Neural cell (in vitro differentiated cells): ENCODE data around the gene MAPK1IP1L.
"Not testable (repeated sequence)": the region's sequence is repeated elsewhere in the genome, so short reads cannot be mapped to it uniquely, and the experiment has no call there.

ENCODE experiments used
- EP300 ChIP-seq: fragments of 450-650 bp; conservative IDR thresholded peaks from 2 replicates; pipeline ENCODE4 v1.6.1; 2014; ENCODE audit warnings: antibody characterized with exemption, mild to moderate bottlenecking, moderate library complexity; ENCODE audit not compliant: poor library complexity, severe bottlenecking
- MXI1 ChIP-seq: fragments of 450-650 bp; conservative IDR thresholded peaks from 2 replicates; pipeline ENCODE4 v1.6.1; 2014; ENCODE audit warnings: antibody characterized with exemption, mild to moderate bottlenecking; ENCODE audit not compliant: poor library complexity, severe bottlenecking
- POLR2AphosphoS5 ChIP-seq: IDR thresholded peaks from 2 replicates; pipeline ENCODE4 v1.6.1; 2012
- RAD21 ChIP-seq: fragments of 450-650 bp; conservative IDR thresholded peaks from 2 replicates; pipeline ENCODE4 v1.6.1; 2014; ENCODE audit warnings: antibody characterized with exemption, mild to moderate bottlenecking, moderate library complexity
- SMC3 ChIP-seq: fragments of 450-650 bp; conservative IDR thresholded peaks from 2 replicates; pipeline ENCODE4 v1.6.1; 2014; ENCODE audit warnings: antibody characterized with exemption, mild to moderate bottlenecking, moderate library complexity; ENCODE audit not compliant: poor library complexity
- TAF1 ChIP-seq: IDR thresholded peaks from 2 replicates; pipeline ENCODE4 v1.6.1; 2012; ENCODE audit warnings: low read depth
- TF ChIP-seq, protein P1 (sequence below): fragments of 450-650 bp; IDR thresholded peaks from 2 replicates; pipeline ENCODE4 v1.5.1; 2014; ENCODE audit warnings: antibody characterized with exemption, mild to moderate bottlenecking, moderate library complexity; ENCODE audit not compliant: poor library complexity, severe bottlenecking

DNA sequence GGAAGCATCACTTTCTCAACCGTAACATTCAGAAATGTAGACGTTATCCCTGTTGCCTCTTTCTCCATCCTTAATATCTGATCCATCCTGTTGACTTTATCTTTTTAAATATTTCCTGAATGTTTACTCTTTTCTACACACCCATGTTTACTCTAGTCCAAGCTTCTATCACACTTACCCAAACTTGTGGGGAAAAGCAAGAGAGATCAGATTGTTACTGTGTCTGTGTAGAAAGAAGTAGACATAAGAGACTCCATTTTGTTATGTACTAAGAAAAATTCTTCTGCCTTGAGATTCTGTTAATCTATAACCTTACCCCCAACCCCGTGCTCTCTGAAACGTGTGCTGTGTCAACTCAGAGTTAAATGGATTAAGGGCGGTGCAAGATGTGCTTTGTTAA lies 27.1 kb upstream of the MAPK1IP1L start:
- TF ChIP-seq, protein P1, sequence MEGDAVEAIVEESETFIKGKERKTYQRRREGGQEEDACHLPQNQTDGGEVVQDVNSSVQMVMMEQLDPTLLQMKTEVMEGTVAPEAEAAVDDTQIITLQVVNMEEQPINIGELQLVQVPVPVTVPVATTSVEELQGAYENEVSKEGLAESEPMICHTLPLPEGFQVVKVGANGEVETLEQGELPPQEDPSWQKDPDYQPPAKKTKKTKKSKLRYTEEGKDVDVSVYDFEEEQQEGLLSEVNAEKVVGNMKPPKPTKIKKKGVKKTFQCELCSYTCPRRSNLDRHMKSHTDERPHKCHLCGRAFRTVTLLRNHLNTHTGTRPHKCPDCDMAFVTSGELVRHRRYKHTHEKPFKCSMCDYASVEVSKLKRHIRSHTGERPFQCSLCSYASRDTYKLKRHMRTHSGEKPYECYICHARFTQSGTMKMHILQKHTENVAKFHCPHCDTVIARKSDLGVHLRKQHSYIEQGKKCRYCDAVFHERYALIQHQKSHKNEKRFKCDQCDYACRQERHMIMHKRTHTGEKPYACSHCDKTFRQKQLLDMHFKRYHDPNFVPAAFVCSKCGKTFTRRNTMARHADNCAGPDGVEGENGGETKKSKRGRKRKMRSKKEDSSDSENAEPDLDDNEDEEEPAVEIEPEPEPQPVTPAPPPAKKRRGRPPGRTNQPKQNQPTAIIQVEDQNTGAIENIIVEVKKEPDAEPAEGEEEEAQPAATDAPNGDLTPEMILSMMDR, result not testable (repeated sequence)
- not testable (repeated sequence) for TF ChIP-seq POLR2AphosphoS5, TAF1, EP300, SMC3, MXI1, RAD21
